GM10248 (cell line): ENCODE measurements around the gene CENPW.

ENCODE experiments used
- CTCF ChIA-PET: fragments of 300-600 bp; sonication (Branson Sonifier 250); formaldehyde crosslinking; extraction: SDS; loops from one replicate; lab custom pipeline; 2021; ENCODE audit warnings: antibody characterized with exemption; lab: Yijun Ruan, JAX
- POLR2A ChIA-PET: fragments of 350-650 bp; sonication (Branson Sonifier 250); formaldehyde crosslinking; extraction: SDS; loops from one replicate; lab custom pipeline; 2020; ENCODE audit warnings: antibody characterized with exemption; lab: Yijun Ruan, JAX
- DNase-seq: peaks from one replicate; pipeline ENCODE4 v3.0.0; 2012; ENCODE audit errors: extremely low spot score
- CTCF ChIP-seq: IDR thresholded peaks from 2 replicates; pipeline ENCODE4 v1.5.1; 2012; ENCODE audit warnings: mild to moderate bottlenecking, low read depth; ENCODE audit errors: extremely low read depth, missing control alignments, control extremely low read depth

Gene CENPW

GRCh38 chr6:126337323-126337722, 2.6 kb upstream of the CENPW start:
- ChIA-PET CTCF (no interaction called here), POLR2A (no interaction called here)
- DNase-seq = no peak
- no peak for TF ChIP-seq CTCF

- no peak for DNase-seq
- POLR2A ChIA-PET = no interaction called here
- CTCF ChIA-PET = interaction anchor here (0.9 to 1.6 kb wide), 3 partner anchors 20 to 165 kb away, joined by 3 read pairs; no protein-coding TSS in a partner anchor
- no peak for TF ChIP-seq CTCF
Observed at GRCh38 chr6:126341126-126341525, 1.2 kb downstream of the CENPW start.

DNA sequence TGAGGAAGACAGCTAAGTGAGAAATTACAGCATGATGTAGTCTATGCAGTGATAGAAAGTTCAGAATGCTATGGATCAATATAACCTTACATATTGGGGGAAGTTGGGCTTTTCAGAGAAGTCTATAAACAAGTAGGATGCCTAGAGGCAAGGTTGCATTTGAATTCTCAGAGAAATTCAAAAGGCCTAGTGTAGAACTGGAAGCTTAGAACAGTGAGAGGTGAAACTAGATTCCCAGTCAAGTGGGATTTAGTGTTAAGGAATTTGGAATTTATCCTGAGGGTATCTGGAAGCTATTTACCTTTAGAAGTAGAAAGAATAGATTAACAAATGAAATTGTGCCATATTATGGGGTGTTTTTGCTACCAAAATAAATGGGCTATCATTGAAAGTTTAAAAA, 4.3 kb downstream of the CENPW start:
- ChIA-PET POLR2A (no interaction called here), CTCF (no interaction called here)
- no peak for DNase-seq
- no peak for TF ChIP-seq CTCF

DNA sequence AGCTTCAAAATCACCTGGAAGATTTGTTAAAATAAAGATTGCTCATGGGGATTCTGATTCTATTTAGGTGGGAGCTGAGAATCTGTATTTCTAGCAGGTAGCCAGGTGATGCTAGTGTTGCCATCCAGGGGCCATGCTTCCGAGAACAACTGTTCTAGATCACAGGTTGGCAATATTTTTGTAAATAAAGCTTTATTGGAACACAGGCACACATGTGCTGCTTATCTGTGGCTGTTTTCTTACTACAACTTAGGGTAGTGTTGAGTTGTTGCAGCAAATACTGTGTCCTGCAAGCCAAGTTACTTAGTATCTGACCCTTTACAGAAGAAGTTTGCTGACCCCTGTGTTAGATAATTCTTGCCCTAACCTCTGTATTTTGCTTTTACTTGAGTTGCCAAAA, 12.0 kb downstream of the CENPW start:
- ChIA-PET POLR2A (no interaction called here), CTCF (interaction anchor here (0.9 to 1.1 kb wide), 3 partner anchors 10 to 174 kb away, joined by 3 to 5 read pairs (median 3); no protein-coding TSS in a partner anchor)
- no peak for TF ChIP-seq CTCF
- DNase-seq = no peak

DNA sequence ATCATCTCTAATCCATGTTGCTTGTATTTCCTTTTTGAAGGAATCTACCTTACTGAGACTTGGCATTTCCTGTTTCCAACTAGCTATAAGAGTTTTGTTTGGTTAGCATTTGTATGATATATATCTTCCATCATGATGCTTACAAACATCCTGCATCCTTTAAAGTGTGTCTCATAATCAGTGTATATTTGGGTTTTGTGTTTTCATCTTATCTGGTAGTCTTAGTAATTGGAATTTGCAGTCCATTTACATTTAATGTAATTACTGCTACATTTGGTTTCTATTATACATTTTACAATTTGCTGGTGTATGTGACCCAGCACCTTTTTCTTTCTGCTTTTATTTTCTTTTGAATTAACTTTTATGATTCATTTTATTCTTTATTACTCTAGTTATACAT, 12.6 kb downstream of the CENPW start:
- POLR2A ChIA-PET = no interaction called here
- DNase-seq = no peak
- CTCF ChIA-PET = interaction anchor here (0.9 to 1.1 kb wide), 3 partner anchors 10 to 175 kb away, joined by 3 to 5 read pairs (median 3); no protein-coding TSS in a partner anchor
- no peak for TF ChIP-seq CTCF

DNA sequence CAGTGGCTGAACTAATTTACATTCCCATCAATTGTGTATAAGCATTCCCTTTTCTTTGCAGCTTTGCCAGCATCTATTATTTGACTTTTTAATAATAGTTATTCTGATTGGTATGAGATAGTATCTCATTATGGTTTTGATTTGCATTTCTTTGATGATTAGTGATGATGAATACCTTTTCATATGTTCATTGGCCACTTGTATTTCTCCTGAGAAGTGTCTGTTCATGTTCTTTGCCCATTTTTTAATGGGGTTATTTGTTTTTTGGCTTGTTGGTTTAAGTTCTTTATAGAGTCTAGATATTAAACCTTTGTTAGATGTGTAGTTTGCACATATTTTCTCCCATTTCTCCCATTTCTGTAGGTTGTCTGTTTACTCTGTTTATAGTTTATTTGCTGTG, 16.6 kb downstream of the CENPW start:
- POLR2A ChIA-PET = no interaction called here
- DNase-seq = no peak
- CTCF ChIA-PET = no interaction called here
- no peak for TF ChIP-seq CTCF

DNA sequence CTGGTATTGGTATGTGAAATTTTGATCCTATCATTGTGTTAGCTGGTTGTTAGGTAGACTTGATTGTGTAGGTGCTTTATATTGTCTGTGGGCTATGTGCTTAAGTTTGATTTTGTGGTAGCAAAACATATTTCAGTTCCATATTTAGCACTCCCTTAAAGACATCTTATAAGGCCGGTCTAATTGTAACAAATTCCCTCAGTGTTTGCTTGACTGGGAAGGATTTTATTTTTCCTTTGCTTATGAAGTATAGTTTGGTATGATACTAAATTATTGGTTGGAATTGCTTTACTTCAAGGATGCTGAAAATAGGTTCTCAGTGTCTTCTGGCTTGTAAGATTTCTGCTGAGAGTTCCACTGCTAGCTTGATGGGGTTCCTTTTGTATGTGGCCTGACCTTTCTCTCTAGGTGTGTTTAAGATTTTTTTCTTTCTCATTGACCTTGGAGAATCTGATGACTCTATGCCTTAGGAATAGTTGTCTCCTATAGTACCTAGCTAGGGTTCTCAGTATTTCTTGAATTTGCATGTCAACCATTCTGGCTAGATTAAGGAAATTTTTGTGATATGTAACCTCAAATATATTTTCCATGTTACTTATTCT, 20.1 kb downstream of the CENPW start:
- CTCF ChIA-PET = interaction anchor here (1.0 to 1.6 kb wide), 3 partner anchors 10 to 19 kb away, joined by 3 to 5 read pairs (median 4); no protein-coding TSS in a partner anchor
- no peak for TF ChIP-seq CTCF
- POLR2A ChIA-PET = no interaction called here
- no peak for DNase-seq
